ENCODE data around the gene CSF1. TPM values are rescaled to one million over a fixed set of nuclear protein-coding genes. Genes with fewer than 3 reads are reported as not detected.

The CSF1 gene
- total and polyA plus RNA-seq, 7 donors: 3.7 to 14.7 (median 10.6) TPM

- TF ChIP-seq CTCF (IDR thresholded peaks at IDR 0.05): no peak
- no peak overlapping the region for H3K4me3 ChIP-seq
Observed at GRCh38 chr1:109898842-109899241, 11.8 kb upstream of the CSF1 start.

GRCh38 chr1:109901141-109901523 lies 9.5 kb upstream of the CSF1 start:
- H3K27ac ChIP-seq: no peak overlapping the region
- H3K9me3 ChIP-seq: no peaks in the 10 kb centered on the region
- no peaks in the 10 kb centered on the region for H3K36me3 ChIP-seq (ENCODE audit: insufficient read depth in 1 of 2, low read depth in 1 of 2)
- intact Hi-C loops (cut with DNase I): no loop called here
- H3K27me3 ChIP-seq (ENCODE audit: insufficient read depth in 3 of 3, low read length in 2 of 3): no peaks in the 10 kb centered on the region
- TF ChIP-seq CTCF (IDR thresholded peaks at IDR 0.05): no peak
- H3K4me3 ChIP-seq: no peak overlapping the region
- WGBS, 3 donors: 96 to 100% (median 97%) methylated on average over 2 of the region's 2 CpGs
- ATAC-seq: no peak
- no peaks in the 10 kb centered on the region for H3K4me1 ChIP-seq
- no peak for DNase-seq

More at GRCh38 chr1:109898842-109899241, 11.8 kb upstream of the CSF1 start:
- Histone ChIP-seq H3K4me1 (no peaks in the 10 kb centered on the region), H3K9me3 (no peaks in the 10 kb centered on the region), H3K27me3 (ENCODE audit: insufficient read depth in 3 of 3, low read length in 2 of 3) (no peaks in the 10 kb centered on the region), H3K27ac (no peak overlapping the region), H3K36me3 (ENCODE audit: insufficient read depth in 1 of 2, low read depth in 1 of 2) (no peaks in the 10 kb centered on the region)
- 66 to 82% (median 80%) methylated on average over 2 of the region's 2 CpGs for WGBS, 3 donors
- no peak for ATAC-seq
- DNase-seq: no peak
- intact Hi-C loops (cut with DNase I): no loop called here

DNA sequence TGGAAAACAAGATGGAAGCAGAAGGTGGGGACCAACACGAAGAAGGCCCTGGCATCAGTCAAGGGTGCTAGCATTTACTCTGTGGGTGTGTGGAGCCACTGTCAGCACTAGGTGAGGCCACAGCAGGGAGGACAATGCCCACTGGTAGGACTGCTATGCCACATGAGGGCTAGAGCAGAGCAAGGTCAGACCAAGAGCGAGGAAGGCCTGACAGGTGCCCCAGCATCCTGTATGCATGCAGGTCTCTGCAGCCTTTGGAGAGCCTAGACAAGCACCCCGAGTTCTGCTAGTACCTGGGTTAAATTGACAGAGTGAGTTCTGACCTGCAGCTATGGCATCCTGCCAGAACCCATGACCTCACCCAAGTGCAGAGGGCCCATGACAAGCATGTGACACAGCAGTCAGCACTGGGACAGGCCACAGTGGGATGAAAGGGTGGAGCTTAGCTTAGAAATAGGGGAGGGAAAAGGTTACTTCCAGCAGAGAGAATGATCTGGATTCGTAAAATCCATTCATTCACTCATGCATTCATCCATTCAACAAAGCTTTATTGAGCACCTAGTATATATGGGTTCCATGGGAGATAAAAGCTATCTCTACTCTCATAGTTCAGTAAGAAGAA lies 9.0 kb upstream of the CSF1 start:
- DNase-seq (no peak), ATAC-seq (peak in 2 of 4 donors; percentile 46 to 54)
- no peak for TF ChIP-seq CTCF (IDR thresholded peaks at IDR 0.05)

DNA sequence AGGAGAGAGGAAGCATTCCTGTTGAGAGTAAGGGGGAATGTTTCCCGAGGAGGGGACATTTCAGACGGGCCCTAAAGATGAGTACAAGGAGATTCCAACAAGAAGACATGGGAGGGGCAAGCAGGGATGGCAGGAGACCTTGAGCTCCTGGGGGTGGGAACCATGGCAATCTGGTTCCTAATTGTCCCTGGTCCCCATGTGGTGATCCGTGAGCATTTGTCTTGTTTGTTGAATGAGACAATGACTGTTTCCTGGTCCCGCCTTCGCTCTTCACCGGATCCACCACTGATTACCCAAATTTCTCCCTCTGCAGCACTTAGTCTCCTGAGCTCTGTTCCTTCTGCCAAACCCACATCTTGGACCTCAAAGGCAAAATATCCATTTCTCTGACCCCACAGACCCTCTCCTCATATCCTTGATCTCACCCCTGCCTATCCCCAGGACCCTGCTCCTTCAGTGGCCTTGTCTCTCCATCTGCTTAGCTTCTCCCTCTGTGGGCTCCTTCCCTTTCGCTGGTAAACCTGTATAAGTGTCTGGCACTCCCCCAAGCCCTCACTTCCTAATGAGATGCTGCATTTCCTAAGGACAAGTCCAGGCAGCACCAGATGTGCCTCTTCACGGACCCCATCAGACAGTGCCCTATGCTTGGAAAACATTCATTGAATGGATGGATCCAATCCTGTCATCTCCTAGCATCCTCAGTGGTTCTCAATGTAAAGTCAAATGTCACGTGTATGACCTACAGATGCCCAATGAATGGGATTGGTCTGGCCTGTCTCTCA lies 8.3 kb upstream of the CSF1 start:
- no peak overlapping the region for H3K27ac ChIP-seq
- WGBS, 3 donors: 86 to 95% (median 91%) methylated on average over 9 of the region's 9 CpGs

More for the DNA sequence above, 9.0 kb upstream of the CSF1 start:
- H3K27me3 ChIP-seq (ENCODE audit: insufficient read depth in 3 of 3, low read length in 2 of 3): no peaks in the 10 kb centered on the region
- 90 to 96% (median 92%) methylated on average over 4 of the region's 4 CpGs for WGBS, 3 donors
- no peaks in the 10 kb centered on the region for H3K4me1 ChIP-seq
- no peak overlapping the region for H3K27ac ChIP-seq
- intact Hi-C loops (cut with DNase I): no loop called here
- no peak overlapping the region for H3K4me3 ChIP-seq
- H3K9me3 ChIP-seq: no peaks in the 10 kb centered on the region
- H3K36me3 ChIP-seq (ENCODE audit: insufficient read depth in 1 of 2, low read depth in 1 of 2): no peaks in the 10 kb centered on the region

More for the DNA sequence above, 8.3 kb upstream of the CSF1 start:
- no peak for DNase-seq
- ATAC-seq: no peak
- no peaks in the 10 kb centered on the region for H3K9me3 ChIP-seq
- H3K27me3 ChIP-seq (ENCODE audit: insufficient read depth in 3 of 3, low read length in 2 of 3): no peaks in the 10 kb centered on the region
- no peaks in the 10 kb centered on the region for H3K4me1 ChIP-seq
- H3K4me3 ChIP-seq: no peak overlapping the region
- intact Hi-C loops (cut with DNase I): no loop called here
- no peaks in the 10 kb centered on the region for H3K36me3 ChIP-seq (ENCODE audit: insufficient read depth in 1 of 2, low read depth in 1 of 2)
- no peak for TF ChIP-seq CTCF (IDR thresholded peaks at IDR 0.05)
